K562 (cell line): ENCODE data around the gene LTBP1. TPM values are rescaled to one million over a fixed set of nuclear protein-coding genes. Genes with fewer than 3 reads are reported as not detected.

Source experiments
- ATAC-seq: fragments of 200-7000 bp; cut with Tn5 transposase; 3 replicates; pipeline ENCODE4 v1.9.1; 2020; ENCODE audit warnings: moderate library complexity
- BruUV-seq: library from RNA; stranded (reverse); fragments of 400-500 nt; replicated peaks from 2 replicates; lab custom pipeline; 2021; lab: Mats Ljungman, UMichigan
- CTCF ChIA-PET: fragments of 300-600 bp; formaldehyde crosslinking; extraction: SDS; loops from one replicate; lab custom pipeline; 2021; ENCODE audit warnings: low intra/inter-chr PET ratio; lab: Yijun Ruan, JAX
- POLR2A ChIA-PET: fragments of 300-600, 350-650 bp; sonication (Branson Sonifier 250); formaldehyde crosslinking; extraction: SDS; loops from one replicate; lab custom pipeline; 2021; ENCODE audit warnings: antibody characterized with exemption, inconsistent platforms; lab: Yijun Ruan, JAX
- DNase-seq, 4 experiments: peaks; one replicate each; pipeline versions ENCODE4 v3.0.0 to v3.0.0-alpha.2; 2011 to 2018; ENCODE audit warnings: low spot score in 3 of 4, mixed read lengths in 3 of 4; ENCODE audit errors: extremely low read depth in 1 of 4
- FAIRE-seq: peaks from 2 replicates; lab custom pipeline; 2011; peaks lifted over from hg19 to GRCh38; lab: Jason Lieb, UNC
- H2AFZ ChIP-seq: 2 replicates; pipeline ENCODE4 v1.6.0; 2011; ENCODE audit warnings: low read depth, low read length, control low read depth, inconsistent platforms
- H3K27ac ChIP-seq: fragments of 200-600 bp; 3 replicates; pipeline ENCODE4 v1.8.0; 2011; ENCODE audit warnings: low read depth, mild to moderate bottlenecking, control low read depth, inconsistent platforms, low read length, moderate library complexity, mixed read lengths; ENCODE audit errors: extremely low read depth
- H3K27me3 ChIP-seq, 2 experiments: fragments of 300-600 bp in 1 of 2; 2 replicates in 1 of 2; 3 replicates in 1 of 2; pipeline versions ENCODE4 v1.6.0 to v1.8.0; 2011; ENCODE audit warnings: inconsistent platforms in 2 of 2, low read length in 2 of 2, mild to moderate bottlenecking in 1 of 2, mixed read lengths in 1 of 2, moderate library complexity in 1 of 2; ENCODE audit not compliant: control insufficient read depth in 2 of 2, insufficient read depth in 2 of 2
- H3K36me3 ChIP-seq: fragments of 300-600 bp; 3 replicates; pipeline ENCODE4 v1.8.0; 2011; ENCODE audit warnings: mild to moderate bottlenecking, low read length, inconsistent platforms; ENCODE audit not compliant: control insufficient read depth, insufficient read depth
- H3K4me1 ChIP-seq, 2 experiments: fragments of 200-600 bp in 1 of 2; replicated peaks in 1 of 2; 2 replicates in 1 of 2; 3 replicates in 1 of 2; pipeline versions ENCODE4 v1.5.1 to v1.8.0; 2011; ENCODE audit warnings: inconsistent platforms in 2 of 2, low read length in 2 of 2, mild to moderate bottlenecking in 1 of 2, mixed read lengths in 1 of 2, moderate library complexity in 1 of 2; ENCODE audit not compliant: control insufficient read depth in 2 of 2, insufficient read depth in 2 of 2
- H3K4me2 ChIP-seq: 2 replicates; pipeline ENCODE4 v1.6.1; 2011; ENCODE audit warnings: low read length, control low read depth, inconsistent platforms, mixed read lengths; ENCODE audit not compliant: insufficient read depth
- H3K4me3 ChIP-seq: fragments of 200-600 bp; sonication (generic), shearing (Covaris generic); 2 replicates; pipeline ENCODE4 v1.5.1; 2016; ENCODE audit warnings: control low read depth, inconsistent platforms
- H3K79me2 ChIP-seq: fragments of 200-600 bp; 3 replicates; pipeline ENCODE4 v1.8.0; 2011; ENCODE audit warnings: low read length, inconsistent platforms; ENCODE audit not compliant: control insufficient read depth, insufficient read depth
- H3K9ac ChIP-seq, 2 experiments: 2 replicates each; pipeline versions ENCODE4 v1.6.0 to v1.6.1; 2011; ENCODE audit warnings: low read depth in 2 of 2, low read length in 2 of 2, control low read depth in 1 of 2, inconsistent platforms in 1 of 2, mild to moderate bottlenecking in 1 of 2, mixed read lengths in 1 of 2; ENCODE audit not compliant: insufficient read depth in 1 of 2
- H3K9me1 ChIP-seq: one replicate; pipeline ENCODE4 v1.6.0; 2011; ENCODE audit warnings: inconsistent platforms, mild to moderate bottlenecking, low read length, moderate library complexity; ENCODE audit not compliant: control insufficient read depth, insufficient read depth
- H3K9me3 ChIP-seq: replicated peaks from 2 replicates; pipeline ENCODE4 v1.5.1; 2011; ENCODE audit warnings: low read depth, low read length, inconsistent platforms; ENCODE audit not compliant: control insufficient read depth, insufficient read depth
- H4K20me1 ChIP-seq: replicated peaks from 2 replicates; pipeline ENCODE4 v1.6.1; 2011; ENCODE audit warnings: low read length, inconsistent platforms, mixed read lengths; ENCODE audit not compliant: control insufficient read depth, insufficient read depth
- KDM2B ChIP-seq: fragments of 250-450 bp; sonication (Bioruptor Pico); IDR thresholded peaks from 2 replicates; pipeline ENCODE4 v1.8.0; 2021; ENCODE audit warnings: mild to moderate bottlenecking, moderate library complexity
- PRMT5 ChIP-seq: sonication (generic); formaldehyde crosslinking; IDR thresholded peaks from 2 replicates; pipeline ENCODE4 v1.5.0; 2020; ENCODE audit warnings: missing genetic modification reagents
- WGBS: fragments of 100-300 bp; shearing (Covaris generic); methylation state at CpG from one replicate; pipeline ENCODE4 v1.1.6; 2016; ENCODE audit warnings: low coverage, mixed read lengths; ENCODE audit not compliant: insufficient coverage; ENCODE audit errors: missing lambda C conversion rate; 5-methylcytosine and 5-hydroxymethylcytosine counted together
- in situ Hi-C: fragments of 300-500 bp; cut with MboI; formaldehyde crosslinking; loops from 4 replicates; pipeline ENCODE4 v1.15.0; 2018; ENCODE audit warnings: inconsistent platforms, mixed read lengths
- intact Hi-C: fragments of 100-400 bp; cut with micrococcal nuclease; formaldehyde crosslinking; loops from 2 replicates; pipeline ENCODE4 v1.14.2; 2022
- polyA plus RNA-seq, 8 experiments: library from polyadenylated mRNA; depleted of rRNA in 4 of 8; stranded (reverse) in 5 of 8; unstranded in 3 of 8; fragments of >200 nt; fragmentation: Nextera tagmentation in 2 of 8; fragmentation: Illumina TruSeq in 1 of 8; extraction: Ambion mirVana in 2 of 8; extraction: Trizol in 1 of 8; gene quantifications; 2 replicates each; pipeline versions ENCODE4 v1.2.1 to v1.2.3, GENCODE V29; 2011 to 2014; ENCODE audit warnings: inconsistent platforms in 1 of 8, missing spikeins in 1 of 8
- total RNA-seq, 7 experiments: library from RNA; depleted of rRNA in 6 of 7; stranded (reverse); fragments of >200 nt in 6 of 7; fragmentation: Illumina TruSeq in 2 of 7; extraction: Trizol in 2 of 7; gene quantifications; 2 replicates each; pipeline versions ENCODE4 v1.2.1 to v1.2.3, GENCODE V29; 2011 to 2021; ENCODE audit warnings: low replicate concordance in 1 of 7
- TF ChIP-seq, protein P1 (sequence below): sonication (generic); formaldehyde crosslinking; IDR thresholded peaks from 2 replicates; pipeline ENCODE4 v1.8.1; 2023; ENCODE audit warnings: mild to moderate bottlenecking, missing genetic modification reagents
- TF ChIP-seq, protein P2 (sequence below), 3 experiments: fragments of 200-800 bp in 1 of 3; fragments of 250-450 bp in 1 of 3; fragments of 450-650 bp in 1 of 3; sonication (Bioruptor Pico) in 1 of 3; sonication (Bioruptor generic) in 1 of 3; formaldehyde crosslinking in 1 of 3; IDR thresholded peaks; 2 replicates each; pipeline versions ENCODE4 v1.6.1 to v1.8.0; 2016 to 2022; ENCODE audit warnings: mild to moderate bottlenecking in 2 of 3, missing genetic modification characterization in 2 of 3, missing compliant biosample characterization in 1 of 3, moderate library complexity in 1 of 3

Gene LTBP1
- total and polyA plus RNA-seq, 9 of the 15 experiments (the other 6 are each of a cell fraction or from before 2014, with no cell fraction given): 3.6 to 16.4 (median 8.5) TPM

DNA sequence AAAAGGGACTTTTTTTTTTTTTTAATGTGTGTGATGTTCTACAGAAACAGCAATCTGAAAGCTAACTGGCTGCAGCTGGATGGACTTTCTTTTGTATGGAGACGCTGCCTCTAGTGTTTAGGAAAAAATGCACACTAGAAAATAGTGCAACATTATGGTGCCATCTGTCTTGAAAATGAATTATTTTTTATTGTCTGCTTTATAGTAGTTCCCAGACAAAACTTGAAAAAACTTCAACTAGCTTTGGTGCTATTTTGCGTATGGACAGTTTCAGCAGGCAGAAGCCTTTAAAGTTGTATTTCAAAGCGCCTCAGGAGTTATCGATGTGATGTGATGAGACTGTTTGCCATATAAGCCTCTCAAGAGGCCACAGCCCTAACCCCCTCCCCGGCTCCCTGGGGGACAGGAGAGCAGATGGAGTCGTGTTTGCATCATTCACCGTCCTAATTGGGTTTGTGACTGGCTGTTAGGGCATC is 86.9 kb downstream of the LTBP1 start (continued):
- no peak for TF ChIP-seq KDM2B (CRISPR knock-in tag)

DNA sequence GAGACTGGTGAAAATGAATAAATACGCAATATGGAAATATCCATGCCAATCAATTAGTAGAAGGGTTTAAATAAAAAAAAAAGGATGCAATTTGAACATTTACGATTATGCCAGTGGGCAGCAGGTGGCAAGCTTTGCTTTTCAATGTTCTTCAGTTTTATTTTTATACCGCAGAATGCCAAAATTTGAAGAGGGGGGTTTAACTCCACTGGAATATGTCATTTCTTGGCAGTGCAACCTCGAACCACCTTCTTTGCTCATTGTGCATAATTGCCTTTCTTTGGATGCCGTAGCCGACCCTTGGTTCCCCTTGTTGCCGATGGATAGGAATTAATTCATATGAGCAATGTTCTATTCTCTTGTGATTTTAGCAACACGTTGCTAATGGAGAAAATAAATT is 88.0 kb downstream of the LTBP1 start:
- no peak overlapping the region for H3K9ac ChIP-seq
- H3K9me3 ChIP-seq: no peaks in the 10 kb centered on the region
- no peaks in the 10 kb centered on the region; a peak in 1 of 5 replicates for H3K4me1 ChIP-seq
- 56% methylated on average over 8 of the region's 8 CpGs for WGBS
- ATAC-seq (no peak), DNase-seq (no peak), FAIRE-seq (peak; percentile 51)
- no peaks in the 10 kb centered on the region for H3K36me3 ChIP-seq
- POLR2A ChIA-PET: interaction anchor here (0.6 to 1.7 kb wide), 3 partner anchors 8 to 1096 kb away, joined by 3 to 8 read pairs (median 3); no protein-coding TSS in a partner anchor
- in situ Hi-C loops: no loop called here
- H4K20me1 ChIP-seq: no peaks in the 10 kb centered on the region
- H3K4me2 ChIP-seq: no peak overlapping the region
- H3K9me1 ChIP-seq: no peaks in the 10 kb centered on the region
- H3K27me3 ChIP-seq: no peaks in the 10 kb centered on the region
- H2AFZ ChIP-seq: no peak overlapping the region
- no peak overlapping the region for H3K4me3 ChIP-seq
- no TSS peak for BruUV-seq
- CTCF ChIA-PET: interaction anchor here (1.1 to 1.6 kb wide), 3 partner anchors 339 to 553 kb away, joined by 3 to 7 read pairs (median 5); no protein-coding TSS in a partner anchor
- no peak overlapping the region for H3K27ac ChIP-seq
- intact Hi-C loops: loop anchor here (2.0 to 5.0 kb wide), 3 partner anchors 338 to 548 kb away; no protein-coding TSS in a partner anchor
- no peaks in the 10 kb centered on the region for H3K79me2 ChIP-seq
- TF ChIP-seq, protein P1, sequence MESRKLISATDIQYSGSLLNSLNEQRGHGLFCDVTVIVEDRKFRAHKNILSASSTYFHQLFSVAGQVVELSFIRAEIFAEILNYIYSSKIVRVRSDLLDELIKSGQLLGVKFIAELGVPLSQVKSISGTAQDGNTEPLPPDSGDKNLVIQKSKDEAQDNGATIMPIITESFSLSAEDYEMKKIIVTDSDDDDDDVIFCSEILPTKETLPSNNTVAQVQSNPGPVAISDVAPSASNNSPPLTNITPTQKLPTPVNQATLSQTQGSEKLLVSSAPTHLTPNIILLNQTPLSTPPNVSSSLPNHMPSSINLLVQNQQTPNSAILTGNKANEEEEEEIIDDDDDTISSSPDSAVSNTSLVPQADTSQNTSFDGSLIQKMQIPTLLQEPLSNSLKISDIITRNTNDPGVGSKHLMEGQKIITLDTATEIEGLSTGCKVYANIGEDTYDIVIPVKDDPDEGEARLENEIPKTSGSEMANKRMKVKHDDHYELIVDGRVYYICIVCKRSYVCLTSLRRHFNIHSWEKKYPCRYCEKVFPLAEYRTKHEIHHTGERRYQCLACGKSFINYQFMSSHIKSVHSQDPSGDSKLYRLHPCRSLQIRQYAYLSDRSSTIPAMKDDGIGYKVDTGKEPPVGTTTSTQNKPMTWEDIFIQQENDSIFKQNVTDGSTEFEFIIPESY (CRISPR knock-in tag): no peak
- TF ChIP-seq, protein P2, sequence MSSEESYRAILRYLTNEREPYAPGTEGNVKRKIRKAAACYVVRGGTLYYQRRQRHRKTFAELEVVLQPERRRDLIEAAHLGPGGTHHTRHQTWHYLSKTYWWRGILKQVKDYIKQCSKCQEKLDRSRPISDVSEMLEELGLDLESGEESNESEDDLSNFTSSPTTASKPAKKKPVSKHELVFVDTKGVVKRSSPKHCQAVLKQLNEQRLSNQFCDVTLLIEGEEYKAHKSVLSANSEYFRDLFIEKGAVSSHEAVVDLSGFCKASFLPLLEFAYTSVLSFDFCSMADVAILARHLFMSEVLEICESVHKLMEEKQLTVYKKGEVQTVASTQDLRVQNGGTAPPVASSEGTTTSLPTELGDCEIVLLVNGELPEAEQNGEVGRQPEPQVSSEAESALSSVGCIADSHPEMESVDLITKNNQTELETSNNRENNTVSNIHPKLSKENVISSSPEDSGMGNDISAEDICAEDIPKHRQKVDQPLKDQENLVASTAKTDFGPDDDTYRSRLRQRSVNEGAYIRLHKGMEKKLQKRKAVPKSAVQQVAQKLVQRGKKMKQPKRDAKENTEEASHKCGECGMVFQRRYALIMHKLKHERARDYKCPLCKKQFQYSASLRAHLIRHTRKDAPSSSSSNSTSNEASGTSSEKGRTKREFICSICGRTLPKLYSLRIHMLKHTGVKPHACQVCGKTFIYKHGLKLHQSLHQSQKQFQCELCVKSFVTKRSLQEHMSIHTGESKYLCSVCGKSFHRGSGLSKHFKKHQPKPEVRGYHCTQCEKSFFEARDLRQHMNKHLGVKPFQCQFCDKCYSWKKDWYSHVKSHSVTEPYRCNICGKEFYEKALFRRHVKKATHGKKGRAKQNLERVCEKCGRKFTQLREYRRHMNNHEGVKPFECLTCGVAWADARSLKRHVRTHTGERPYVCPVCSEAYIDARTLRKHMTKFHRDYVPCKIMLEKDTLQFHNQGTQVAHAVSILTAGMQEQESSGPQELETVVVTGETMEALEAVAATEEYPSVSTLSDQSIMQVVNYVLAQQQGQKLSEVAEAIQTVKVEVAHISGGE (CRISPR knock-in tag; IDR thresholded peaks at IDR 0.05): no peak
- no peak for TF ChIP-seq PRMT5
